Immature natural killer cell (primary cell): Measurements from ENCODE around the gene CDC25C. TPM values are rescaled to one million over a fixed set of nuclear protein-coding genes. Genes with fewer than 3 reads are reported as not detected.

ENCODE experiments used
- DNase-seq, 3 donors: peaks; one replicate each; pipeline ENCODE4 v3.0.0; 2022; ENCODE audit warnings: mixed read lengths in 1 of 3
- H3K27ac Mint-ChIP-seq, 6 donors: one replicate each; pipeline ENCODE4 v1.8.0; 2020; ENCODE audit warnings: mixed read lengths in 6 of 6, mild to moderate bottlenecking in 5 of 6, inconsistent platforms in 4 of 6, moderate library complexity in 3 of 6
- H3K27me3 Mint-ChIP-seq, 3 donors: one replicate each; pipeline ENCODE4 v1.8.0; 2020 to 2021; ENCODE audit warnings: low read depth in 3 of 3, mild to moderate bottlenecking in 3 of 3, mixed read lengths in 3 of 3, moderate library complexity in 3 of 3, inconsistent platforms in 1 of 3
- H3K36me3 Mint-ChIP-seq, 3 donors: one replicate each; pipeline ENCODE4 v1.8.0; 2020; ENCODE audit warnings: mixed read lengths in 3 of 3, inconsistent platforms in 2 of 3, mild to moderate bottlenecking in 2 of 3
- H3K4me1 Mint-ChIP-seq, 2 donors: one replicate each; pipeline ENCODE4 v1.8.0; 2020; ENCODE audit warnings: inconsistent platforms in 2 of 2, mild to moderate bottlenecking in 2 of 2, mixed read lengths in 2 of 2, moderate library complexity in 1 of 2
- H3K4me3 Mint-ChIP-seq, 5 donors: one replicate each; pipeline ENCODE4 v1.8.0; 2020; ENCODE audit warnings: mild to moderate bottlenecking in 5 of 5, mixed read lengths in 5 of 5, inconsistent platforms in 3 of 5, moderate library complexity in 3 of 5
- H3K9me3 Mint-ChIP-seq, 6 donors: one replicate each; pipeline ENCODE4 v1.8.0; 2020; ENCODE audit warnings: mild to moderate bottlenecking in 6 of 6, mixed read lengths in 6 of 6, inconsistent platforms in 4 of 6, moderate library complexity in 3 of 6
- polyA plus RNA-seq, 3 donors: library from polyadenylated mRNA; unstranded; fragments of 300-500 nt; fragmentation: Illumina TruSeq; gene quantifications; one replicate each; pipeline ENCODE4 v1.2.3, GENCODE V29; 2021

Gene CDC25C
- 1 to 10 TPM in 1 of 3 donors, under 1 TPM in 2; 0.19 to 2.3 (median 0.57) TPM for polyA plus RNA-seq

DNA sequence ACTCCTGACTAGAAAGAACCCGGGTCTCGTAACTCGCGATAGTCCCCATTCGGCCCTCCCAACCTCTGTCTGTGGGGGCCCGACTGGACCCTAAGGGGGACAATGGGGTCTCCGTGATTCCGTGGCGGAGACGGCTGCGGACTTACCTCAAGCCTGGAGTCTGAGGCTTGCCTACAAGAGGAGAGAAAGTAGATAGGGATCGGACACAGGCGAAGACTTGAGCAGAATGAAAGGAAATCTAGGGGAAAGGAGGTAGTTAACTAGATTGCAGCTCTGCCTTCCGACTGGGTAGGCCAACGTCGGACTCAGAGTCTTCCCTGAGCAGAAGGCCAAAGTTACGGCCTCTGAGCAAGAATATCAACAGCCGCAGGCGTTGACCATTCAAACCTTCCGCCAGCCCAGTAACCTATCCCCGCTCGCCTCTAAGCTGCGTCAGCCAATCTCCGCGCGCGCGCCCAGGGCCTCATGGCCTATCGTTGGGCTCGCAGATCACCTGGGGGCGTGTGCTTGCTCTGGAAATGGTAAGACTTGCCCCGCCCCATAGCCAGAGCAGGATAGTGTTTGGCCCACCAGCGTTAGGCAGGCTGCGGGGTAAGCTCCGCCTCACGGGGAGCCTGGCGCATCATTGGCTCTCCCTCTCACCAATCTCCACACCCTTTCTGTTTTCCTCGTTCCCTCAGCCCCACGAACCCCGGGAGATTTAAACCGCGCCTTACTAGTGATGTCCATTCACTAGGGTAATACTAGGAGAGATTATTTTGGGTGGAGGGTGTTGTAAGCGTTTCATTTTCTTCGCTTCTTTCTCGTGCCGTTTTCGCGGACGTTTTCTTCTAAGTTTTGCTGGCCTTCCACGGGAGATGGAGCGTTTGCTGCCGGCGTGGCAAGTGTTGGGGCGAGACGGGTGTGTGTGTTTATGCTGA, at the start of gene CDC25C:
CDC25C (minus strand) TSS at position 356 of the 920 bp plus-strand sequence. CDS start 624 bp downstream, outside the sequence.
- Mint-ChIP-seq H3K4me3 (peak within 1 kb of the TSS; percentile 87 to 93 (median 90)), H3K27ac (peak within 1 kb of the TSS; percentile 57 to 89 (median 62)), H3K36me3 (no peaks in the 10 kb centered on the region), H3K9me3 (peaks cover 0 to 2% (median 0%) of the 10 kb centered on the region in 6 donors), H3K4me1 (peaks cover 19 to 23% of the 10 kb centered on the region in 2 donors), H3K27me3 (peaks cover 2 to 6% (median 2%) of the 10 kb centered on the region in 3 donors)
- DNase-seq: peak; percentile 96 to 97 (median 96)

GRCh38 chr5:138372653-138373052, 41.0 kb upstream of the CDC25C start:
- H3K4me3 Mint-ChIP-seq: no peak overlapping the region

DNA sequence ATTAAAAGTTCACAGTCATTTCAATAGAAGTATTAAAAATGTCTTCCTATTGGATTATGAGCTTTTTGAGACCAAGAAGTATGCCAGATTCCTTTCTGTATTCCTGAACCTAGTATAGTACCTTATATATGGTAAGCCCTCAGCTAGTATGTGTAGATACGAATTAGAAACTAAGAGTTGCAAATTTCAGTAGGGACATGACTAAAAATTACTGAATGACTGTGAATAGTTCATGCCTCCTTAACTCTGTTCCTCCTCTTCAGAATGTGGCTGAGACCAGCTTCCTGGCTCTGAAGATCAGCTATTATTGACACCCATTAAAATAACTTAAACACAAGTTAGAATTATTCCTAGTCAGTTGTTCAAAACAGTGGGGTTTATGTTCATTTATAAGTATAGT, 40.6 kb upstream of the CDC25C start:
- no peaks in the 10 kb centered on the region for H3K9me3 Mint-ChIP-seq
- DNase-seq: no peak
- peaks cover 0 to 6% (median 4%) of the 10 kb centered on the region in 3 donors for H3K36me3 Mint-ChIP-seq
- H3K27me3 Mint-ChIP-seq: peaks cover 0 to 2% (median 0%) of the 10 kb centered on the region in 3 donors
- H3K4me1 Mint-ChIP-seq: peaks cover 21 to 38% of the 10 kb centered on the region in 2 donors
- H3K27ac Mint-ChIP-seq: peak overlapping the region in 1 of 6 donors; percentile 5
- no peak overlapping the region for H3K4me3 Mint-ChIP-seq

More at GRCh38 chr5:138372653-138373052, 41.0 kb upstream of the CDC25C start:
- peaks cover 21 to 37% of the 10 kb centered on the region in 2 donors for H3K4me1 Mint-ChIP-seq
- peaks cover 0 to 2% (median 0%) of the 10 kb centered on the region in 3 donors for H3K27me3 Mint-ChIP-seq
- H3K9me3 Mint-ChIP-seq: no peaks in the 10 kb centered on the region
- no peak for DNase-seq
- peaks cover 3 to 11% (median 8%) of the 10 kb centered on the region in 3 donors for H3K36me3 Mint-ChIP-seq
- H3K27ac Mint-ChIP-seq: peak overlapping the region in 1 of 6 donors; percentile 5

DNA sequence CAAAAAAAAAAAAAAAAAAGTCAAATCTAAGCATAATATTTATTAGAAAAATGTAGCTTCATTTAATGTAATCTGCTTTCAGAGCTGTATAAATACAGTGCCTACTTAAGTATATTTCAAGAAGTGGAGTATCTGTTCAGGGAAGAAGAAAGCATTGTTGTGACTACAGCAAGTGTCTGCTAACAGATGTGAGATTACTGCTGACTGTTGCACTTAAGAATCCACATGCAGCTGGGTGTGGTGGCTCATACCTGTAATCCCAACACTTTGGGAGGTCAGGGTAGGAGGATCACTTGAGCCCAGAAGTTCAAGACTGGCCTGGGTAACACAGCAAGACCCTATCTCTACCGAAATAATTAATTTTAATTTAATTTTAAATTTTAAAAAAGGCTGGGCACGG, 39.9 kb upstream of the CDC25C start:
- Mint-ChIP-seq H3K4me1 (peaks cover 28 to 46% of the 10 kb centered on the region in 2 donors), H3K36me3 (no peaks in the 10 kb centered on the region), H3K27ac (peak overlapping the region in 2 of 6 donors; percentile 26 to 64), H3K27me3 (peaks cover 0 to under 1% (median 0%) of the 10 kb centered on the region in 3 donors), H3K9me3 (no peaks in the 10 kb centered on the region), H3K4me3 (no peak overlapping the region)
- no peak for DNase-seq

- peaks cover 34 to 52% of the 10 kb centered on the region in 2 donors for H3K4me1 Mint-ChIP-seq
- no peaks in the 10 kb centered on the region for H3K36me3 Mint-ChIP-seq
- DNase-seq: no peak
- no peaks in the 10 kb centered on the region for H3K9me3 Mint-ChIP-seq
- H3K27ac Mint-ChIP-seq: no peak overlapping the region
- H3K4me3 Mint-ChIP-seq: no peak overlapping the region
- no peaks in the 10 kb centered on the region for H3K27me3 Mint-ChIP-seq
Measured at GRCh38 chr5:138370537-138370936, 38.9 kb upstream of the CDC25C start.

GRCh38 chr5:138369706-138370105, 38.1 kb upstream of the CDC25C start:
- Mint-ChIP-seq H3K36me3 (no peaks in the 10 kb centered on the region), H3K4me3 (peak overlapping the region in 1 of 5 donors; percentile 10), H3K4me1 (peaks cover 34 to 57% of the 10 kb centered on the region in 2 donors), H3K9me3 (no peaks in the 10 kb centered on the region), H3K27ac (peak overlapping the region in 2 of 6 donors; percentile 26 to 64), H3K27me3 (no peaks in the 10 kb centered on the region)
- DNase-seq: no peak

DNA sequence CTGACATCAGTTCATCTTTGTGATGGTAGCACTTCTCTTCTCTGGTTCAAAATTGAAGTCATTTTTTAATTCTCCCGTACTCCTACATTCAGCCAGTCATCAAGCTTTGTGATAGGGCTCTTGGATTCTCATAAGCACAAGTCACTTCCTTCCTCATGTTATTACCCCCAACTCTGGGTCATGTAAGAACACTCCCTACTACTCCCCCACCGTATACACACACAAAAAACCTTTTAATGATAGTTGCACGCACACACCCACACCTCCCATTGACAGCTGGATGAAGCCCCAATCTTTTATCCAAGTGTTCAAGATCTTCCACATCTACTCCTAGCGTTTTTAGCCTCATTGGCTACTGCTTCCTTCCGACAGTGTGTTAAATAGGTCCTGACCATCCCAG, 37.7 kb upstream of the CDC25C start:
- Mint-ChIP-seq H3K27me3 (no peaks in the 10 kb centered on the region), H3K36me3 (no peaks in the 10 kb centered on the region), H3K9me3 (no peaks in the 10 kb centered on the region), H3K4me1 (peaks cover 35 to 62% of the 10 kb centered on the region in 2 donors), H3K4me3 (peak overlapping the region in 1 of 5 donors; percentile 10), H3K27ac (peak overlapping the region in 3 of 6 donors; percentile 26 to 64 (median 63))
- no peak for DNase-seq

DNA sequence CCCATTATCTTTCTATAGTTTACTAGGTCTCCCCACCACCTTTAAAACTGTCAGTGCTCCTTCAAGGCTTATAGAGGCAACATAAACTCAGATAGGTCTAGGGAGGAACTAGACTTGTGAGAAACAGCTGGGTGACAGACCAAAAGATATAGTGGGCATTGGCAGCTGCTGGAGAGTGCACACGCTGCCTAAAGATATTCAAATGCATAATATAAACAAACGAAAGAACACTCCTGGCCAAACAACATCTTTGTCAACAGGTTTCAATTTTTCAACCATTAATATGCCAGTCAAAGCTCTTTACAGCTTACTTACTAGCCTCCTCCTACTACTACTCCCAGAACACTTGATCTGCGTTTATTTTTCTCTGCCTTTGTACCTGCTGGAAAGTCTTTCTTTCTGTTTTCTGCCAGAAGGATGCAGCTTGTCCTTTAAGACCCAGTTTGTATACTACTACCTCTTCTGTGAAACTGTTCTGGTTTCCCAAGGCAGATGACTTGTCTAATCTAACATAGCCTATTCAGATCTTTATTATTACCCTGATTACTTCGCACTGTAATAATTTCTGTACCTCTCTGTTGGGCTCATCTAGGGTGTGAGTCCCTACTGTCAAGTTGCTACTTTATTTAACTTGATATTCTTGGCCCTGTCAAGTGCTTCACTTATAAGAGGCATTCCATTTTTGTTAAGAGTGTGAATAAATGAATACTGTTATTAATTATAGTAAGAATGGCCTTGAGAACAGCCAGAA, 35.2 kb upstream of the CDC25C start:
- Mint-ChIP-seq H3K36me3 (no peaks in the 10 kb centered on the region), H3K4me1 (peaks cover 42 to 63% of the 10 kb centered on the region in 2 donors), H3K27ac (peak overlapping the region in 2 of 6 donors; percentile 5 to 59), H3K27me3 (no peaks in the 10 kb centered on the region), H3K4me3 (no peak overlapping the region), H3K9me3 (no peaks in the 10 kb centered on the region)
- no peak for DNase-seq

DNA sequence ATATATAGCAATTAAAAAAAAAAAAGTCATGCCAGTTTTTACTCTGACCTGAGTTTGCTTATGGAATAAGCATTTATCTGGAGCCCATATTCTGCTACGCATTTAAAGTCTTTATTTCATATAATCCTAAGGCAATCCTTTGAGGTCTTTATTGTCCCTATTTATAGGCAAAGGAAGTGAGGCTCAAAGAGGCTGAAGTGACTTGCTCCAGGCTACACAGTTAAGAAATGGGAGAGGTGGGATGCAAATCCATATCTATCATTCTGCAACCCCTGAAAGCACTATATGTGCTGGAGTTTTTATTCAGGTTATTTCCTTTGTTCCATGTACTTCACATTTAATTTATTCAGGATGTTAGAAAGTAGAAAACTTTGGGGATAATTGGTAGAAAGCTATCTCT, 33.0 kb upstream of the CDC25C start:
- no peak overlapping the region for H3K27ac Mint-ChIP-seq
- H3K4me3 Mint-ChIP-seq: no peak overlapping the region
- no peaks in the 10 kb centered on the region for H3K27me3 Mint-ChIP-seq
- peaks cover 54 to 75% of the 10 kb centered on the region in 2 donors for H3K4me1 Mint-ChIP-seq
- DNase-seq: no peak
- no peaks in the 10 kb centered on the region for H3K36me3 Mint-ChIP-seq
- H3K9me3 Mint-ChIP-seq: no peaks in the 10 kb centered on the region

DNA sequence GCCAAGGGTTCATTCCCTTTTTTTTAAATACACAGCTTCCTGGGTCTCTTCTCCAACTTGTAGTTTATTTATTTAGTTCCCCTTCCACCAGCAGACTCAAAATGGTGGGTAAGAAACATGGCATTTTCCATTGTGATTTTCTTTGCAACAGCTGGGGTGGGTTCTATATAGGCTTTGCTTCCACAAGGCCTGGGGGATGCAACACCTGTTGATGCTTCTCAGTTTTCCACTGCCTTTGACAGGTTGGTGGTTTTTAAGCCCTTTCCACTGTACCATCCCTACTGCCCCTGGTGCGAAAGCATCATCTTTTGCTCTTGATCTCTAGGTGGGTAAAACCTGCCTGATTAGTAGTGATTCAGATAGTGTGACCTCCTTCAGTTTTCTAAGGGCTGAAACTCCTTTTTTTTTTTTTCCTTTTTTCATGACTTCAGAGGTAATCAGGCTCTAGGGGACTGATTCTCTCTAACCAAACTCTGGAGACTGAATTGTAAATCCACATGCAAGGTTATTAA, 29.4 kb upstream of the CDC25C start:
- H3K9me3 Mint-ChIP-seq: no peaks in the 10 kb centered on the region
- no peaks in the 10 kb centered on the region for H3K27me3 Mint-ChIP-seq
- peak overlapping the region in 4 of 6 donors; percentile 15 to 77 (median 21) for H3K27ac Mint-ChIP-seq
- DNase-seq: no peak
- no peaks in the 10 kb centered on the region for H3K36me3 Mint-ChIP-seq
- H3K4me1 Mint-ChIP-seq: peaks cover 35 to 57% of the 10 kb centered on the region in 2 donors
- peak overlapping the region in 2 of 5 donors; percentile 11 to 12 for H3K4me3 Mint-ChIP-seq

- H3K4me1 Mint-ChIP-seq: peaks cover 47 to 63% of the 10 kb centered on the region in 2 donors
- no peaks in the 10 kb centered on the region for H3K9me3 Mint-ChIP-seq
- H3K27ac Mint-ChIP-seq: peak overlapping the region in 2 of 6 donors; percentile 42 to 65
- peak overlapping the region in 2 of 5 donors; percentile 10 to 38 for H3K4me3 Mint-ChIP-seq
- H3K27me3 Mint-ChIP-seq: no peaks in the 10 kb centered on the region
- no peaks in the 10 kb centered on the region for H3K36me3 Mint-ChIP-seq
- no peak for DNase-seq
Measured at GRCh38 chr5:138359621-138360020, 28.0 kb upstream of the CDC25C start.

- Mint-ChIP-seq H3K4me3 (peak overlapping the region; percentile 90 to 99 (median 93)), H3K27ac (peak overlapping the region; percentile 93 to 99 (median 94)), H3K27me3 (peaks cover 10 to 23% (median 15%) of the 10 kb centered on the region in 3 donors), H3K4me1 (peaks cover 52 to 67% of the 10 kb centered on the region in 2 donors), H3K9me3 (peaks cover 0 to 6% (median 0%) of the 10 kb centered on the region in 6 donors), H3K36me3 (no peaks in the 10 kb centered on the region)
- peak; percentile 48 to 66 (median 54) for DNase-seq
Measured at GRCh38 chr5:138354926-138355378, 23.3 kb upstream of the CDC25C start.

DNA sequence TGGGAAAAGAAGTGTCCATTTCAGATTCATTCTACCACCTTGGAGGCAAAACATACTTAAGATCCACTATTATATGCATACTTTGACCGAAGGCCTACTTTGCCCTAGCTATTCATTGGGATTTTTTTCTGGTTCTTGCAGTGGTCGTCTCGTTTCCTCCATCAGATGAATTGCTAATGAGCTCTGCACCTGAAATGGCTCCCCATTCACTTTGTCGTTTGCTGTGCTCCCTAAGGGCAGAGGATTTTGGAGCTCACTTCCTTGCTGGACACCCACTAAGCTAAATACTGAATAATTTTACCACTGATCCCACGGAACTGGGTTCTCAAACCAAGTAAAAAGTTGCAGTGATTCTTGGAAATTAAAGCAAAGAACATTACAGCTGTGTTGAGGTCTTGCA, 22.8 kb upstream of the CDC25C start:
- Mint-ChIP-seq H3K27me3 (peaks cover 10 to 23% (median 15%) of the 10 kb centered on the region in 3 donors), H3K4me3 (peak overlapping the region; percentile 90 to 99 (median 93)), H3K27ac (peak overlapping the region; percentile 93 to 99 (median 94)), H3K9me3 (peaks cover 0 to 6% (median 0%) of the 10 kb centered on the region in 6 donors), H3K4me1 (peaks cover 47 to 62% of the 10 kb centered on the region in 2 donors), H3K36me3 (no peaks in the 10 kb centered on the region)
- no peak for DNase-seq
